GM12801 (cell line): ENCODE measurements around the gene PDXK.

ENCODE experiments used
- CTCF ChIP-seq: IDR thresholded peaks from one replicate; pipeline ENCODE4 v1.5.1; 2011; ENCODE audit warnings: control low read depth; ENCODE audit not compliant: insufficient read length; ENCODE audit errors: extremely low read depth

PDXK gene

DNA sequence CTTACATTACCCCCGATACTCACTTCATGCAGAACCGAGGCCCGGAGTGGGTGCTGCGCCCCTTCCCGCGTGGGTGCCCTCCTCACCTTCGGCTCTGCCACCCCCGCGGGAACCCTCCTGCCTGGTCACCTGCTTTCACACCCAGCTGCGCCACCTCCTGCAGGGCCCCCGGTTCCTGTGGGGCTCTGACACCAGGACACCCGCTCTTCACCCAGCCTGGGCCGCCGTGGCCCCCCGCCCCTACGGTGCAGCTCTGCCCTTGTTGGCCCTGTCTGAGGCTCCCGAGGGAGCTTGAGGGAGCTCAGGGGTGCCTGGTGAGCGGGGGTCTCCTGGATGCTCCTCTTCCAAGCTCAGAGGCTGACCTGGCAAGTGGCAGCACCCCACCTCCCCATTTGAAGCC is 89.4 kb downstream of the PDXK start:
- no peak for TF ChIP-seq CTCF

DNA sequence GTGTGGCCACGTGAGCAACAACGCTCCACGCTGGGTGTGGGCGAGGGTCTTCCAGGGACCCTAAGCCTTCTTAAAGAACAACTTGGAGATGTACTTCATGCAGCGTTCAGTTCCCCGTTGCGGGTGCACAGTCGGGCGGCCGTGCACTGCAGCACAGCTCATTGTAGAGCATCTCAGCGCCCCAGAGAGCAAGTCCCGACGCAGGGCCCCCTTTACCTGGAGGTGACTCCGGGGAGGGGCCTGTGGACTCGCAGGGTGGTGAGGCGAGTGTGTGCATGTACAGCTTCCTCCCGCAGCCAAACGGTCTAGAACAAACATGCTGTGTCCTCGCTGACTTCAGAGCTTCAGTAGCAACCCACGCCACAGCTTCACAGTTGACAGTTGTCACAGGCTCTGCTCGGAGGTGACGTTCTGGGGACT is 89.9 kb downstream of the PDXK start:
- TF ChIP-seq CTCF: no peak

DNA sequence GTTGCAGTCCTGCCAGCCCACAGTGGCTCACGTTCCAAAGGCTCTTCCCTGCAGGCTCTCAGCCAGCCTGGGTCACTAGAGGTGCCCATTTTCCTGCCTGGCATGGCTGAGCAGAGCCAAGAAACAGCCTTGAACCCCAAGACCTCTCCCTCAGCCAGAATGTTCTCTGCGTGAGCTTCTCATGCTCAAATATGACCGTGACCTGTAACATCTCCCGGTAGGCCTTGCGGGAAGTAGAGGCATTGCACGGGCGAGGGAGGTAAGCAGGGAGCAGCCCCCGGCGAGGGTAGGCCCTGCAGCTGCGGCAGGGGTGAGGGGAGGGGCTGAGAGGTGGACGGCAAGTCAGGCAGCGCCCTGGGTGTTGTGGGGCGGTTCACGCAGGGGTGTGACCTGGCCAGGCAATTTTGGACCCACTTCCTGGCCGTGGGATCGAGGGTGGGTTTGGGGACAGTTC is 90.4 kb downstream of the PDXK start:
- no peak for TF ChIP-seq CTCF

DNA sequence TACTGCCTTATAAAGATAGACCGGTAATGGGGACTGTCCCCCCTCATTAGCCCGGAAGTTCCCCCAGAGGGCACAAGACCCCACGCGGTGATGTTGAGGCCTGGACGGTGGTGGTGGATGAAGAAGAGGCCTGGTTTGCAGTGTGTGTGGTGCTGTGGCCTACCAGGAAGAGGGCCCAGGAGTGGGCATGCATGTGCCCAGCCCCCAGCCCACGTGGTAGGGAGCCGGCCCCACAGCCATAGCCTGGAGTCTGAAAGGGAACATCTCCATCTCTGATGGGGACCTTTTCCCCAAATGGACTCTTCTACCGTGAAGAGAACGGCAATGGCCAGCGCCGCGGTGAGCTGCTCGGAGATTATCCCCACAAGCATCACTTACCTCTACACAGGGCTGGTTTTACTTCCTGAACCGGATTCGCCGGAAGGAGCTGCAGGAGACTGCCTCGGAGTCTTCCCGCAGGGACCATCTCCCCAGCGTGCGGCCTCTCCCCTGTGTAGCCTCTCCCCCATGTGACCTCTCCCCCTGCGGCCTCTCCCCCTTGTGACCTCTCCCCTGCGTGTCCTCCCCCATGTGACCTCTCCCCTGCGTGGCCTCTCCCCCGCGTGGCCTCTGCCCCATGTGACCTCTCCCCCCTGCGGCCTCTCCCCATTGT is 91.0 kb downstream of the PDXK start:
- TF ChIP-seq CTCF: no peak

- no peak for TF ChIP-seq CTCF
Measured at GRCh38 chr21:43810505-43811261, 91.8 kb downstream of the PDXK start.

DNA sequence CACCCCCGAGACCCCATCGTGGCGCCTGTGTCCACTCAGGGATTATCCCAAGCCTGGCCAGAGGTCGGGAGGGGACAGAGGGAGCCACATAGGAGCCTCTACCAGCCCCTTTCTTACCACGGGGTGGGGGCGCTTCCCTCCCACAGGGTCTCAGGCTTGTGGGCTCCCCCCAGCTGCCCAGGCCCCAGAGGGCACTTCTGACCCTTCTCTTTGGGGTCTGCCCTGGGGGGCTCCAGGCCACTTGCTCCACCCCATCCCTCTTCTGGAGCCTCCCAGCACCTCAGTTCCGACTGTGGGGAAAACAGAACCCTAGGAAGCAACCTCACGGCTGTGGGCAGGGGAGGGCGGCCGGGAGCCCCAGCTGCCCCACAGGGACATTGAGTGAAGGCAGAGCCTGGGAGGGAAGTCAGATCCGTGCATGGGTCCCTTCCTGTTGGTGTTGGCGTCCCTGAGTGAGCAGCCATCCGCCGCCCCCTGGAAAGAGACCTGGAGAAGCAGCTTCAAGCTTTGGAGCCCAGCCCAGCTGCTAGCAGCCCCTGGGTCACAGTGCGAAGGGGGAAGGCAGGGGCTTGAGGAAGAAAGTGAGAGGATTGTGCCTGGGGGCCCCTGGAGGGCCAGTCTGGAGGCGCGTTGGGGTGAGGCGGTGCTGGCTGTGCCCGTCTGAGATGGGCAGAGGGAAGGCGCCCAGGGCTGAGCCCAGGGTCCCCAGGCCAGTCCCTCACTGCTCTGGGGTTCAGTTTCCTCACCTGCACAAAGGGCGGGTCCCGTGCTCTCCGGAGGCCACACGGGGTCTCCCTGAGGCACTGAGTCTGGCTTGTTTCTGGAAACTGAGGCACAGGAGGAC is 92.6 kb downstream of the PDXK start:
- no peak for TF ChIP-seq CTCF
